WERI-Rb-1 (cell line): ENCODE measurements around the gene SSBP3.

Source experiments
- DNase-seq: peaks from one replicate; pipeline ENCODE4 v3.0.0-alpha.2; 2020
- H3K27ac ChIP-seq: fragments of 250-450 bp; sonication (Bioruptor Pico); 2 replicates; pipeline ENCODE4 v1.5.1; 2020; ENCODE audit warnings: mild to moderate bottlenecking, moderate library complexity
- H3K27me3 ChIP-seq: fragments of 250-450 bp; sonication (Bioruptor Pico); 2 replicates; pipeline ENCODE4 v1.5.1; 2021; ENCODE audit warnings: mild to moderate bottlenecking, low read depth, moderate library complexity; ENCODE audit not compliant: insufficient read depth, severe bottlenecking
- H3K36me3 ChIP-seq: fragments of 250-450 bp; sonication (Bioruptor Pico); 2 replicates; pipeline ENCODE4 v1.5.1; 2020; ENCODE audit warnings: mild to moderate bottlenecking, moderate library complexity
- H3K4me3 ChIP-seq: 2 replicates; pipeline ENCODE4 v1.5.1; 2011; ENCODE audit warnings: low read depth, mild to moderate bottlenecking, control low read depth, low read length
- H3K9me3 ChIP-seq: fragments of 250-450 bp; sonication (Bioruptor Pico); 2 replicates; pipeline ENCODE4 v1.5.1; 2021; ENCODE audit warnings: mild to moderate bottlenecking, moderate library complexity; ENCODE audit not compliant: severe bottlenecking
- CTCF ChIP-seq: IDR thresholded peaks from 2 replicates; pipeline ENCODE4 v1.5.1; 2011; ENCODE audit warnings: low read depth, mild to moderate bottlenecking, control low read depth, inconsistent platforms, low read length

Gene SSBP3

DNA sequence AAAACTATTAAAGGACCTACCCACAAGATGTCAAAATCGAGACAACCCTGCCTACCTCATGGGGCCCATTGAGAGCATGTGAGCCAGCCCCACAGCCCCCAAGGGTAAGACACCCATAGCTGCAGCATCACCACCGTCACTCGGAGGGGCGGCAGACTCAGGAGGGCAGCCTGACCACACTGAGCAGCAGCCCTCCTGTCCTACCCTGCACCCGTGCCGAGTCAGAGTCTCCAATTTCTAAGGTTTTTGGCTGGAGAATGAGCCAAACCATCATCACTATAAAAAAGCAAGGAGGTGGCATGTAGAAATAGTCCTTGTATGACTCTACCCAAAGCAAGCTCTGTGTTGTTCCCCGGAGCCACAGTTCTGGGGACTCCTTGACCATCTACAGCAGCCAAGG lies 94.7 kb downstream of the SSBP3 start:
- Histone ChIP-seq H3K4me3 (no peak overlapping the region), H3K27ac (peak overlapping the region; percentile 91), H3K36me3 (peaks cover 50% of the 10 kb centered on the region), H3K9me3 (no peaks in the 10 kb centered on the region), H3K27me3 (no peaks in the 10 kb centered on the region)
- TF ChIP-seq CTCF = no peak
- no peak for DNase-seq

- no peaks in the 10 kb centered on the region for H3K9me3 ChIP-seq
- peaks cover 51% of the 10 kb centered on the region for H3K36me3 ChIP-seq
- H3K4me3 ChIP-seq = no peak overlapping the region
- H3K27ac ChIP-seq = peak overlapping the region; percentile 91
- peak; percentile 89 for TF ChIP-seq CTCF
- no peaks in the 10 kb centered on the region for H3K27me3 ChIP-seq
- peak; percentile 85 for DNase-seq
These were observed 95.5 kb downstream of the SSBP3 start for GRCh38 chr1:54310439-54311328.

- H3K4me3 ChIP-seq = no peak overlapping the region
- no peak for TF ChIP-seq CTCF
- peaks cover 49% of the 10 kb centered on the region for H3K36me3 ChIP-seq
- H3K27ac ChIP-seq = peak overlapping the region; percentile 91
- peak; percentile 62 for DNase-seq
- H3K9me3 ChIP-seq = no peaks in the 10 kb centered on the region
- no peaks in the 10 kb centered on the region for H3K27me3 ChIP-seq
These were observed 96.4 kb downstream of the SSBP3 start for GRCh38 chr1:54309631-54310366.

DNA sequence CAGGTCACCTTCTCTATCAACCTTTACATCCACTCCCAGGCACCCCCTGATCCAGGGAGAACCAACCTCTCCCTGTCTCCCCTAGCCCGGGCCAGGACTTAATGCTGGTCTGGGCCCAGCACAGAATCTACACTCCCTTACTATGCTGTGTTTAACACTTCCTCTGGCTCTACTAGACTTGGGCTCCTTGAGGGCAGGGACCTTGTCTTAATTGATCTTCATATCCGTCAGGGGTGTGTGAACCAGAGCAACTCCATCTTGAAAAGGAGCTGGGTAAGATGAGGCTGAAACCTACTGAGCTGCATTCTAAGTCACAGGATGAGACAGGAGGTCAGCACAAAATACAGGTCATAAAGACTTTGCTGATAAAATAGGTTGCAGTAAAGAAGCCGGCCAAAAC lies 98.9 kb downstream of the SSBP3 start:
- TF ChIP-seq CTCF = no peak
- DNase-seq = no peak
- no peak overlapping the region for H3K4me3 ChIP-seq
- H3K9me3 ChIP-seq = no peaks in the 10 kb centered on the region
- no peaks in the 10 kb centered on the region for H3K27me3 ChIP-seq
- H3K36me3 ChIP-seq = peaks cover 39% of the 10 kb centered on the region
- no peak overlapping the region for H3K27ac ChIP-seq

- Histone ChIP-seq H3K27me3 (no peaks in the 10 kb centered on the region), H3K9me3 (no peaks in the 10 kb centered on the region), H3K36me3 (peaks cover 30% of the 10 kb centered on the region), H3K4me3 (no peak overlapping the region), H3K27ac (no peak overlapping the region)
- TF ChIP-seq CTCF = no peak
- DNase-seq = no peak
These were observed 100.2 kb downstream of the SSBP3 start for GRCh38 chr1:54305906-54306514.
